HL-60 (cell line): ENCODE results near the gene LUZP4.

Experiments
- CTCF ChIP-seq: IDR thresholded peaks from one replicate; pipeline ENCODE4 v1.5.1; 2011; ENCODE audit warnings: low read length, control low read depth, inconsistent platforms; ENCODE audit not compliant: insufficient read depth
- GABPA ChIP-seq: IDR thresholded peaks from 2 replicates; pipeline ENCODE4 v1.6.1; 2012; ENCODE audit warnings: low read depth
- POLR2AphosphoS5 ChIP-seq: IDR thresholded peaks from 2 replicates; pipeline ENCODE4 v1.6.1; 2012; ENCODE audit warnings: low read depth
- REST ChIP-seq: IDR thresholded peaks from 2 replicates; pipeline ENCODE4 v1.6.1; 2012; ENCODE audit warnings: low read depth; ENCODE audit not compliant: insufficient replicate concordance
- SPI1 ChIP-seq: IDR thresholded peaks from 2 replicates; pipeline ENCODE4 v1.6.1; 2012; ENCODE audit warnings: low read depth, mild to moderate bottlenecking, borderline replicate concordance

DNA sequence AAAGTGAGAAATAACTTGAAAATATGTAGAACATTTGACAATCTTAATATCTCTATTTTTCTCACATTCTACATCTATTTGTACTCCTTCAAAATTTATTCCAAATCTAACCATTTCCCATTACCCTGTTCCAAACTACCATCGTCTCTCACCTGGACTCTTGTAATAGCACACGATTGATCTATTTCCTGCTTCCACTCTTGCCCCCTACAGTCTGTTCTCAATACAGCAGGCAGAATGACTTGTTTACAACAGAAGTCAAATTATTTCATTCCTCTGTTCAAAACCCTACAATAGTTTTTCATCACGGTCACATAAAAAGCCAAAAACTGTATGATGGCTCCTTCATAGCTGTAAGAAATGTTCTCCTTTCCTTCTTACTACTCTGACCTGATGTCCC, 21.1 kb upstream of the LUZP4 start:
- TF ChIP-seq CTCF (no peak), GABPA (no peak), SPI1 (no peak), POLR2AphosphoS5 (no peak), REST (no peak)
